HEK293T (cell line): Measurements from ENCODE around the gene TGM5.
"Not testable (repeated sequence)": the region's sequence is repeated elsewhere in the genome, so short reads cannot be mapped to it uniquely, and the experiment has no call there.

Experiments
- CTCF ChIA-PET: fragments of 350-600 bp; formaldehyde crosslinking; extraction: SDS; loops from one replicate; lab custom pipeline; 2021; ENCODE audit warnings: antibody characterized with exemption, inconsistent platforms; lab: Yijun Ruan, JAX
- POLR2A ChIA-PET: fragments of 350-600 bp; formaldehyde crosslinking; extraction: SDS; loops from one replicate; lab custom pipeline; 2020; ENCODE audit warnings: antibody characterized with exemption, inconsistent platforms; lab: Yijun Ruan, JAX
- DNase-seq: peaks from one replicate; pipeline ENCODE4 v3.0.0; 2012; ENCODE audit warnings: mixed read lengths; ENCODE audit errors: extremely low spot score
- ARNT ChIP-seq: fragments of 450-650 bp; IDR thresholded peaks from 2 replicates; pipeline ENCODE4 v1.6.1; 2017; ENCODE audit warnings: mild to moderate bottlenecking
- BHLHE40 ChIP-seq: fragments of 450-650 bp; IDR thresholded peaks from 2 replicates; pipeline ENCODE4 v1.6.1; 2016; ENCODE audit warnings: mild to moderate bottlenecking, moderate library complexity, borderline replicate concordance
- CTBP1 ChIP-seq: fragments of 450-650 bp; IDR thresholded peaks from 2 replicates; pipeline ENCODE4 v1.6.1; 2016; ENCODE audit warnings: borderline replicate concordance
- ELF4 ChIP-seq: fragments of 450-650 bp; IDR thresholded peaks from 2 replicates; pipeline ENCODE4 v1.6.1; 2017; ENCODE audit warnings: antibody characterized with exemption
- FOXA1 ChIP-seq: fragments of 450-650 bp; IDR thresholded peaks from 2 replicates; pipeline ENCODE4 v1.6.1; 2016; ENCODE audit warnings: mild to moderate bottlenecking
- FOXK2 ChIP-seq: fragments of 450-650 bp; IDR thresholded peaks from 2 replicates; pipeline ENCODE4 v1.6.1; 2016; ENCODE audit warnings: mild to moderate bottlenecking
- FOXM1 ChIP-seq: fragments of 450-650 bp; IDR thresholded peaks from 2 replicates; pipeline ENCODE4 v1.6.1; 2017; ENCODE audit warnings: mild to moderate bottlenecking, borderline replicate concordance
- HDGF ChIP-seq: fragments of 450-650 bp; IDR thresholded peaks from 2 replicates; pipeline ENCODE4 v1.6.1; 2017; ENCODE audit warnings: antibody characterized with exemption, borderline replicate concordance
- L3MBTL2 ChIP-seq: fragments of 450-650 bp; conservative IDR thresholded peaks from 2 replicates; pipeline ENCODE4 v1.6.1; 2016; ENCODE audit warnings: mild to moderate bottlenecking
- LEF1 ChIP-seq: fragments of 450-650 bp; IDR thresholded peaks from 2 replicates; pipeline ENCODE4 v1.6.1; 2017; ENCODE audit warnings: mild to moderate bottlenecking, borderline replicate concordance
- NFRKB ChIP-seq: fragments of 450-650 bp; IDR thresholded peaks from 2 replicates; pipeline ENCODE4 v1.6.1; 2016; ENCODE audit warnings: mild to moderate bottlenecking, moderate library complexity
- SP1 ChIP-seq: fragments of 450-650 bp; IDR thresholded peaks from 2 replicates; pipeline ENCODE4 v1.6.1; 2017
- SUZ12 ChIP-seq: fragments of 450-650 bp; IDR thresholded peaks from 2 replicates; pipeline ENCODE4 v1.6.1; 2016; ENCODE audit warnings: mild to moderate bottlenecking
- TARDBP ChIP-seq: fragments of 450-650 bp; IDR thresholded peaks from 2 replicates; pipeline ENCODE4 v1.6.1; 2016
- ZNF384 ChIP-seq: fragments of 450-650 bp; IDR thresholded peaks from 2 replicates; pipeline ENCODE4 v1.6.1; 2016
- TF ChIP-seq, protein P1 (sequence below): fragments of 450-650 bp; IDR thresholded peaks from 2 replicates; pipeline ENCODE4 v1.6.1; 2016

Gene TGM5

DNA sequence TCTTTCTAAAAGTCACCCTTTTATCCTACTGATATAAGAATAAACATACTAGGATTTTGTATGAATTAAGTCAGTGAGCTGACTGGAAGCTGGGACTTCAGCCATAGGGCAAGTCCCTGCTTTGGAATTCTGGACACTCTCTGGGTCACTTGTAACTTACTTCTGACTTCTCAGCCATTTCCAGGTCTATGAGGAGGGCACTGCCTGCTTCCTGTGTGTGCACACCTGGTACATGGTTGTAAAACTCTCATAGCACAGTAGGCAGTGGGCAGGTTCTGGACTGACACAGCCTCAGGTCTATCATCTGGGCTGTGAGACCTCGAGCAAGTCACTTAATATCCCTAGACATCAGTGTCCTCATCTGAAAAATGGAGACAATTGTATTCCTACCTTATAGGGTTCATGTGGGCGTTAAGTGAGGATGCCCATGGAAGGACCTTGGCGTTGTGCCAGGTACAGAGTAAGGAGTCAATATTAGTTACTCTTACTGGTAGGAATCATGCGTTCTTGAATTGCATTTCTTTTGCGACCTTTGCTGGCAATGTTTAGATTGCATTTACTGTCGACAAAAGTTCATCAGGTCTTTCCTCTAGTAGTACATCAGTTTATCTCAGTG is 27.5 kb upstream of the TGM5 start:
- ChIA-PET POLR2A (no interaction called here), CTCF (no interaction called here)
- no peak for DNase-seq
- no peak for TF ChIP-seq FOXA1
- TF ChIP-seq L3MBTL2 = no peak

DNA sequence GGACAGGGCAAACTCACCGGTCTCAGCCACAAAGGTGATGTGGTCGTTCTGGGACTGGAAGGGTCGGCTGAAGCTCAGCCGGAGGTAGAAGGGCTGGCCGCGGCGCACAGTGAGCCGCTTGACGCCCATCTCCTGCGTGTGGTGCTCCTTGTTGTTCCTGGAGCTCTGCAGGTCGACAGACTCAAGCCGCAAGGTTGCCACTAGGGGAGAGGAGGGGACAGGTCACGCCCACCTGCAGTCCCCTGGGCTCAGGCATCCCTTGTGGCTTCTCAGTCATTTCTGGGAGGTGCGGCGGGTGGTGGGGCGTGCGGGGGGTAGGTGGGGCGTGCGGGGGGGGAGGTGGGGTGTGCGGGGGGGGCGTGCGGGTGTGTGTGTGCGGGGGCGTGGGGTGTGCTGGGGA is 26.7 kb upstream of the TGM5 start:
- CTCF ChIA-PET = no interaction called here

DNA sequence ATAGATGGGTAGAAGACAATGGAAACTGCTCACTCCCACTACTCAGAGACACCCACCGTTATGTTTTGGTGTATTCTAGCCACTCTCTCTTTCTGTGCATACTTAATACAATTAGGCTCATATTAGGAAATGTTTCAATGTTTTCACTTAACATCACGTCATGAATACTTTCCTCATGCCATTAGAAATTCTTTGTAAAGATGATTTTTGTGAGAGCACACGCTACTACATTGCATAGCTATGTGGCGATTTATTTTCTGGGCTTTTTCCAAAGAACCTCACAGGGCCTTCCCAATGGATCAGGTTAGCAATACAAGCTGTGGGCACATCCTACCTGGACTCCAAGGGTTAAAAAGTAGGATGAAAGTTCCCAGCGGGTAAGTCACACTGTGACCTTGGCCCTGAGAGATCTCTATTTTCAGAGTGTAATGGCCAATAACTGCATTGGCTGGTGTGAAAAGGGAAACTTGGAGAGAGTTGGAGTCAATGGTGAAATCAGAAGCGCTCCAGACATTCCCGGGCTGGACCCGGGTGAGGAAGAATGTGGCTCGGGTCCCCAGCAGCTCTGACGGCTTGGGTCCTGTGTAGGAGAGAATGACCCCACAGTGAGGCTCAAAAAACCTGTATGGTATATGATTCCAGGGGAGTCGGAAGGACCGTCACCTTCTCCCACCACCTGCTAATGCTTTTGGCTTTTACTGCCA is 25.8 kb upstream of the TGM5 start:
- ChIA-PET CTCF (no interaction called here), POLR2A (no interaction called here)
- no peak for DNase-seq
- no peak for TF ChIP-seq BHLHE40
- TF ChIP-seq FOXA1 = no peak
- TF ChIP-seq, protein P1, sequence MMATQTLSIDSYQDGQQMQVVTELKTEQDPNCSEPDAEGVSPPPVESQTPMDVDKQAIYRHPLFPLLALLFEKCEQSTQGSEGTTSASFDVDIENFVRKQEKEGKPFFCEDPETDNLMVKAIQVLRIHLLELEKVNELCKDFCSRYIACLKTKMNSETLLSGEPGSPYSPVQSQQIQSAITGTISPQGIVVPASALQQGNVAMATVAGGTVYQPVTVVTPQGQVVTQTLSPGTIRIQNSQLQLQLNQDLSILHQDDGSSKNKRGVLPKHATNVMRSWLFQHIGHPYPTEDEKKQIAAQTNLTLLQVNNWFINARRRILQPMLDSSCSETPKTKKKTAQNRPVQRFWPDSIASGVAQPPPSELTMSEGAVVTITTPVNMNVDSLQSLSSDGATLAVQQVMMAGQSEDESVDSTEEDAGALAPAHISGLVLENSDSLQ = no peak
- no peak for TF ChIP-seq ARNT
- no peak for TF ChIP-seq TARDBP
- no peak for TF ChIP-seq ELF4
- TF ChIP-seq NFRKB = no peak
- no peak for TF ChIP-seq L3MBTL2
- no peak for TF ChIP-seq FOXM1
- TF ChIP-seq HDGF = no peak
- TF ChIP-seq SUZ12 = no peak
- TF ChIP-seq LEF1 = no peak
- TF ChIP-seq ZNF384 = no peak

More for the DNA sequence above, 26.7 kb upstream of the TGM5 start:
- TF ChIP-seq TARDBP (no peak), SP1 (no peak), FOXA1 (no peak), FOXK2 (no peak), LEF1 (no peak), L3MBTL2 (no peak), NFRKB (no peak)
- no peak for DNase-seq
- POLR2A ChIA-PET = no interaction called here

DNA sequence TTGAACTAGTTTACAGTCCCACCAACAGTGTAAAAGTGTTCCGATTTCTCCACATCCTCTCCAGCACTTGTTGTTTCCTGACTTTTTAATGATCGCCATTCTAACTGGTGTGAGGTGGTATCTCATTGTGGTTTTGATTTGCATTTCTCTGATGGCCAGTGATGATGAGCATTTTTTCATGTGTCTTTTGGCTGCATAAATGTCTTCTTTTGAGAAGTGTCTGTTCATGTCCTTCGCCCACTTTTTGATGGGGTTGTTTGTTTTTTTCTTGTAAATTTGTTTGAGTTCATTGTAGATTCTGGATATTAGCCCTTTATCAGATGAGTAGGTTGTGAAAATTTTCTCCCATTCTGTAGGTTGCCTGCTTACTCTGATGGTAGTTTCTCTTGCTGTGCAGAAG is 22.9 kb upstream of the TGM5 start:
- DNase-seq, POLR2A ChIA-PET, CTCF ChIA-PET: not testable (repeated sequence)

DNA sequence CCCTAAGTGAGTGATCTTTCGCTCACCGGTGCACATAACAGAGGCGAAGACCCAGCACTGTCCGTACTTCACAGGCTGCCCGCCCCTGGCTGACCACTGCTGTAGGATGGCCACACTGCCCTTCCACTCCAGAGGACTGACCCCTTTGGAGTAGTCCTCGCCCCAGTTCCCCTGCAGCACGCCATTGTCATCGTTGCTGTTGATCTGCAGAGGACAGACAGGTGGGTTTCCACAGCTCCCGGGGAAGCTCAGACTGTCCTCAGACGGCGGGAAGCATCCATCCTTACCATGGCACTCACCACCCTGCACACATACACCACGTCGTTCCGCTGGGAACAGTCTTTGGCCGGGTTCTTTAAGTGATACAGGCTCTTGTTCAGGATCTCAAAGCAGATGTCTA is 20.5 kb upstream of the TGM5 start:
- TF ChIP-seq FOXM1 = no peak
- TF ChIP-seq HDGF = no peak
- no peak for TF ChIP-seq CTBP1
- TF ChIP-seq ELF4 = no peak
- TF ChIP-seq, protein P1 = no peak
- TF ChIP-seq NFRKB = no peak
- no peak for TF ChIP-seq L3MBTL2
- no peak for TF ChIP-seq BHLHE40
- no peak for TF ChIP-seq ZNF384
- no peak for TF ChIP-seq FOXA1
- TF ChIP-seq ARNT = no peak
- TF ChIP-seq TARDBP = no peak
- TF ChIP-seq LEF1 = no peak
- TF ChIP-seq FOXK2 = no peak
- ChIA-PET CTCF (interaction anchor here (3.3 kb wide), 1 partner anchor 62 kb away, joined by 26 read pairs; no protein-coding TSS in a partner anchor), POLR2A (no interaction called here)
- no peak for DNase-seq

DNA sequence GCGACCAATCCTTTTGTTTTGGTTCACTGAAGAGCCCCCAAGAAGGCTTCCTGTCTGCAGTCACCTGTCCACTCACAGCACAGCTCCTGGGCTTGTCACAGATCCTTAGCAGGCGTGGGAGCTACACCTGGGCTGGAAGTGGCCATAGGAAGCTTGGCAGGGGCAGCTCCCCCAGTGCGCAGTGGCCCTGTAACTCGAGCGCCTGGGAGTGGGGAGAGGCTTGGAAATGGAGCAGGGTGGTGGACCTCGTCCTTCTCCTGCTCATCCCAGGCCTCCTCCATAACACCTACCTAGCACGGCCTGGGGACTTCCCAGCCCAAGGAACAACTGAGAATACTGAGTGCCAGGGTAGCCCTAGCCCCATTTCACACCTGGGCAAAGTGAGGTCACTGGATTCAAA is 19.3 kb upstream of the TGM5 start:
- TF ChIP-seq ZNF384 = no peak
- TF ChIP-seq ARNT = no peak
- no peak for TF ChIP-seq ELF4
- no peak for TF ChIP-seq TARDBP
- TF ChIP-seq FOXM1 = no peak
- TF ChIP-seq FOXK2 = no peak
- TF ChIP-seq CTBP1 = no peak
- no peak for TF ChIP-seq L3MBTL2
- no peak for TF ChIP-seq HDGF
- TF ChIP-seq, protein P1 = no peak
- no peak for TF ChIP-seq LEF1
- TF ChIP-seq NFRKB = no peak
- TF ChIP-seq BHLHE40 = no peak
- no peak for TF ChIP-seq FOXA1
- TF ChIP-seq SP1 = no peak
- no peak for DNase-seq
- CTCF ChIA-PET = interaction anchor here (0.7 to 3.3 kb wide), 8 partner anchors 9 to 82 kb away, joined by 3 to 26 read pairs (median 4); no protein-coding TSS in a partner anchor
- POLR2A ChIA-PET = no interaction called here
